Body of pancreas (tissue), 4 donors: ENCODE measurements around the gene ABCG1. TPM values are rescaled to one million over a fixed set of nuclear protein-coding genes. Genes with fewer than 3 reads are reported as not detected.
A peak's percentile ranks its signal among the peaks of the same experiment; 100 is the strongest.

Experiments
- ATAC-seq: fragments of 150-250 bp; one replicate; pipeline ENCODE4 v1.9.1; 2016
- DNase-seq, 4 donors: peaks; one replicate each; pipeline ENCODE4 v3.0.0-alpha.2; 2019
- H3K27ac ChIP-seq, 4 donors: fragments of 200-600 bp; sonication (generic); 1 replicate in 3 of 4; 2 replicates in 1 of 4; pipeline versions ENCODE4 v1.5.1 to v1.6.1; 2016 to 2019; ENCODE audit warnings: mild to moderate bottlenecking in 1 of 4, mixed read lengths in 1 of 4, moderate library complexity in 1 of 4
- H3K27me3 ChIP-seq, 2 donors: fragments of 200-600 bp; sonication (generic); one replicate each; pipeline ENCODE4 v1.6.0; 2016; ENCODE audit warnings: mild to moderate bottlenecking in 1 of 2
- H3K36me3 ChIP-seq, 2 donors: fragments of 200-600 bp; sonication (generic); replicated peaks in 1 of 2; 2 replicates each; pipeline ENCODE4 v1.5.1; 2016; ENCODE audit warnings: low read depth in 2 of 2; ENCODE audit not compliant: insufficient read depth in 1 of 2
- H3K4me1 ChIP-seq: fragments of 200-600 bp; sonication (generic); one replicate; pipeline ENCODE4 v1.6.0; 2016
- H3K4me3 ChIP-seq, 2 donors: fragments of 200-600 bp; sonication (generic); 1 replicate in 1 of 2; 2 replicates in 1 of 2; pipeline ENCODE4 v1.5.1; 2016 to 2019
- H3K9me3 ChIP-seq, 3 donors: fragments of 200-600 bp; sonication (generic); 1 replicate in 2 of 3; 2 replicates in 1 of 3; pipeline ENCODE4 v1.5.1; 2016
- CTCF ChIP-seq, 7 experiments: fragments of 450-650 bp in 4 of 7; fragments of 200-600 bp in 3 of 7; sonication (generic) in 3 of 7; IDR thresholded peaks; one replicate each; pipeline ENCODE4 v1.5.1; 2016 to 2019; ENCODE audit warnings: antibody characterized with exemption in 7 of 7
- POLR2A ChIP-seq, 3 donors: fragments of 450-650 bp; IDR thresholded peaks; one replicate each; pipeline ENCODE4 v1.6.1; 2016; ENCODE audit warnings: antibody characterized with exemption in 3 of 3, mild to moderate bottlenecking in 2 of 3
- WGBS, 2 donors: methylation state at CpG; one replicate each; pipeline ENCODE4 v1.1.5; 2017; 5-methylcytosine and 5-hydroxymethylcytosine counted together
- intact Hi-C: fragments of 100-400 bp; cut with DNase I; formaldehyde crosslinking; loops from one replicate; pipeline ENCODE4 v1.15.1; 2023
- total RNA-seq, 2 donors: library from RNA; depleted of rRNA; stranded (reverse); fragments of >200 nt; gene quantifications; one replicate each; pipeline ENCODE4 v1.1.0, GENCODE V29; 2016

The ABCG1 gene
- total RNA-seq, 2 donors from 2014 or later, result 7.5 to 7.6 TPM

DNA sequence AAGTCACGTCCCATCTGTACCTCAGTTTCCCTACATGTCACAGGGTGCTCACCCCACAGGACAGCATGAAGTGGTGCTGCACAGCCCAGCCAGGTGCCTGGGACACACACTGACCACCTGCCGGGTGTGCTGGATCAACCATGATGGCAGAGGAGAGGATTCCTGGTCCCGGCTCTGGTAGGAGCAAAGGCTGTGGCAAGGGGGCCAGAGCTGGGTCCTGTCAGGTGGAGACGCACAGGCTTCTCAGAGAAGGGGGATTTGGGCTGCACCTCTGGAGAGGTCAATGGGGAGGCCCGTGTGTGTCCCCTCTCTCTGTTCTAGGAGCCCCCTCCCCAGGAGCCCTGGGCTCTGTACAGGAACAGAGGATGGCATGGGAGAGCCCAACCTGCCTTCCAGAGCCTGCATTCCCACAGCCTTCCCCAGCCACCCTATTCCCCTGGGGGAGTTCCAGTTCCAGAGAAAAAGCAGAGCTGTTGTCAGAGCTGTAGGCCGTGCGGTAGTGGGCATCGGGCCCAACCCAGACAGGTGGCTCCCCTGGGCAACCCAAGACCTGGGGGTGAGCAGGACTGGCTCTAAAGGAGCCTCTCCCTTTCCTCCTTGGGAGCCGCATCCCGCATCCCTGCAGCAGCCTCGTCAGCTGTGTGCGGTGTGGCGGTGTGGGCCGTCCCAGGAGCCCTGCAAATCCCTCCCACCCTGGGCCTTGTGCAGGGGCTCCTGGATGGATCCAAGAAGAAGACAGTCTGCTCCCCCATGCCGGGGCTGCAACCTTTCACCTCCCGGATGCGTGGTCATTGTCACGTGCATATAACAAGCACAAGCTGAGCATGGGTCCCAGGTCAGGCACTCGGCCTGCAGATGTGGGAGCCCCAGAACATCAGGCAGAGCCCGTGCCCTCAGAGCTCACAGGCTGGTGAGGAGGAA lies 99.1 kb downstream of the ABCG1 start:
- DNase-seq (no peak), ATAC-seq (no peak)
- intact Hi-C loops, result loop anchor here (10.0 kb wide), 1 partner anchor 127 kb away; no protein-coding TSS in a partner anchor
- H3K4me1 ChIP-seq, result peaks cover 16% of the 10 kb centered on the region
- H3K36me3 ChIP-seq, result no peaks in the 10 kb centered on the region
- no peaks in the 10 kb centered on the region for H3K9me3 ChIP-seq
- H3K27me3 ChIP-seq, result no peaks in the 10 kb centered on the region
- WGBS, 2 donors, result 81 to 92% methylated on average over 10 to 20 of the region's 20 CpGs
- no peak overlapping the region for H3K27ac ChIP-seq
- H3K4me3 ChIP-seq, result no peak overlapping the region
- TF ChIP-seq CTCF (IDR thresholded peaks at IDR 0.05), result no peak
- TF ChIP-seq POLR2A (IDR thresholded peaks at IDR 0.05), result no peak

DNA sequence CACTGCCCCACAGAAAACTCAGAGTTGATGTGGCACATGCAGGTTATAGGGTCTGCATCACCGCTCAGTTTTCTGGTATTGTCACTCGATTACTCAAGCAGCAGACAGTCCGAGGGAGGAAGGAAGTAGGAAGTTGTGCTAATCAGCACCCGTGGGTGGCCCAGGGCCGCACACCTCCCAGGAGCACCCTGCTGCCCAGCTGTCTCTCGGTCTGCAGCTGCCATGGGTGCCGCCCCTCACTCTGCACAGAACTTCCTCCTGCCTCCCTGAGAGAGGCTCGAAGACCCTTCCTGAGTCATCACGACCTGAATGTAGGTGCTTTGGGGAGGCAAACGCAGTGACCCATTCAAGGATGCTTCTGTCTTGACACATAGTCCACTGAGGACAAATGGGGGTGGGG lies 100.4 kb downstream of the ABCG1 start:
- ATAC-seq (no peak), DNase-seq (no peak)
- no peak overlapping the region for H3K27ac ChIP-seq
- intact Hi-C loops, result loop anchor here (10.0 kb wide), 1 partner anchor 125 kb away; no protein-coding TSS in a partner anchor
- H3K36me3 ChIP-seq, result no peaks in the 10 kb centered on the region
- peaks cover 9% of the 10 kb centered on the region for H3K4me1 ChIP-seq
- TF ChIP-seq POLR2A (IDR thresholded peaks at IDR 0.05) (no peak), CTCF (IDR thresholded peaks at IDR 0.05) (no peak)
- no peaks in the 10 kb centered on the region for H3K27me3 ChIP-seq
- H3K4me3 ChIP-seq, result no peak overlapping the region
- no peaks in the 10 kb centered on the region for H3K9me3 ChIP-seq
- WGBS, 2 donors, result 52 to 81% methylated on average over 10 of the region's 10 CpGs

DNA sequence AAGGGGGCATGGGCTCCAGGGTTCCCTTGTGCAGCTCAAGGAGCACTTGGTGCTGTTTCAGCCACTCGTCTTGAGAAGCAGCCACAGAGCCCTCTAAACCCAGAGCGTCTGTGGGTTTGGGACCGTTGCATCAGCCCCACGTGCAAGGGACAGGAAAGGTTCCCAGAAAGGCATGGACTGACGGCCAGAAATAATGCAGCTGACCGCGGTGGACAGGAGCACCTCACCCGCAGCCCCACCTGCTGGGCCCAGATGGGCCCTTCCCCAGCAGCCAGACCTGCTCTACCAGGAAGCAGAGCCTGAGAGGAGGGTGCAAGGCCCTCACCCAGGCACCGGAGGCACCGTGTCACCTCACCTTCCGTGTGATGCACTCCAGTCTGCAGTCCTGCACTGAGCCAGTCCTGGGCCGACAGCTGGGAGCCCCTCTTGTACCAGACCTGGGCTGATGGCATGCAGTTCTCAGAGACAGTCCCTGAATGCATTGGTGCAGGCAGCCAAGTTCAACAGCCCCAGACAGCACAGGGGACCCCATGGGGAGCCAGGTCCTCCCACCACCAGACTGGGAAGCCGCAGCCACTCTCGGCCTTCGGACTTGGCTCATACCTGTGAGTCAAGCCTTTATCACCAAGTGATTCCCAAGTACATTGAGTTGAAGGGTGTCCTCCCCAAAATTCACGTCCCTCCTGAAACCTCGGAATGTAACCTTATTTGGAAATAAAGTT lies 101.1 kb downstream of the ABCG1 start:
- H3K27ac ChIP-seq, result no peak overlapping the region
- DNase-seq (peak in 2 of 4 donors; percentile 46 to 72), ATAC-seq (no peak)
- H3K36me3 ChIP-seq, result no peaks in the 10 kb centered on the region
- peaks cover 7% of the 10 kb centered on the region for H3K4me1 ChIP-seq
- H3K9me3 ChIP-seq, result no peaks in the 10 kb centered on the region
- no peaks in the 10 kb centered on the region for H3K27me3 ChIP-seq
- intact Hi-C loops, result loop anchor here (10.0 kb wide), 1 partner anchor 125 kb away; no protein-coding TSS in a partner anchor
- no peak for TF ChIP-seq POLR2A (IDR thresholded peaks at IDR 0.05)
- TF ChIP-seq CTCF (IDR thresholded peaks at IDR 0.05), result peak in 1 of 7 experiments; percentile 37
- 47 to 50% methylated on average over 17 of the region's 17 CpGs for WGBS, 2 donors
- no peak overlapping the region for H3K4me3 ChIP-seq

DNA sequence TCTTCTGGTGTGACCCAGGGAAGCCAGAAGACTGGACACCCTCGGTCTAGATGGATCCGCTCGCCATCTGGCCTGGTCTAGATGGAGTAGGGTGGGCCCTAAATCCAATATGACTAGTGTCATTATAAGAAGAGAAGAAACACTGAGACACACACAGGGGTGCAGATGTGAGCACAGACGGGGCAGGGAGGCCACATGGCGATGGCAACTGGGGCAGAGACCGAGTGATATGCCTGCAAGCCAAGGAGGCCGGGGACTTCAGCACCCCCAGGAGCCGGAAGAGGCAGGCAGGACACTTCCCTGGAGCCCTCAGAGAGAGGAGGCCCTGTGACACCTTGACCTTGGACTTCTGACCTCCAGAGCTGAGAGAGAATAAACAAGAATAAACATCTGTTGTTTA lies 101.9 kb downstream of the ABCG1 start:
- no peaks in the 10 kb centered on the region for H3K36me3 ChIP-seq
- H3K4me3 ChIP-seq, result no peak overlapping the region
- intact Hi-C loops, result no loop called here
- no peaks in the 10 kb centered on the region for H3K4me1 ChIP-seq
- no peak overlapping the region for H3K27ac ChIP-seq
- H3K27me3 ChIP-seq, result no peaks in the 10 kb centered on the region
- no peaks in the 10 kb centered on the region for H3K9me3 ChIP-seq
- DNase-seq (no peak), ATAC-seq (no peak)
- TF ChIP-seq POLR2A (IDR thresholded peaks at IDR 0.05) (no peak), CTCF (IDR thresholded peaks at IDR 0.05) (no peak)
- WGBS, 2 donors, result 92 to 95% methylated on average over 8 of the region's 8 CpGs
